CD8-positive, alpha-beta memory T cell (primary cell): ENCODE results near the gene CHMP3. TPM values are rescaled to one million over a fixed set of nuclear protein-coding genes. Genes with fewer than 3 reads are reported as not detected.
A peak's percentile ranks its signal among the peaks of the same experiment; 100 is the strongest.

ENCODE experiments used
- CTCF ChIA-PET: fragments of 350-600 bp; sonication (Branson Sonifier 250); formaldehyde crosslinking; loops from one replicate; lab custom pipeline; 2021; ENCODE audit warnings: antibody characterized with exemption; lab: Charles Lee
- POLR2A ChIA-PET: fragments of 350-600 bp; sonication (Branson Sonifier 250); formaldehyde crosslinking; loops from one replicate; lab custom pipeline; 2021; ENCODE audit warnings: antibody characterized with exemption; lab: Charles Lee
- DNase-seq, 5 donors: peaks; one replicate each; pipeline versions ENCODE4 v3.0.0 to v3.0.0-alpha.2; 2020 to 2022; ENCODE audit warnings: mixed read lengths in 1 of 5
- H3K27ac ChIP-seq: one replicate; pipeline ENCODE4 v1.7.0; 2013; ENCODE audit warnings: low read depth, mild to moderate bottlenecking, low read length, moderate library complexity
- H3K27me3 ChIP-seq: 2 replicates; pipeline ENCODE4 v1.7.0; 2013; ENCODE audit warnings: low read length, mild to moderate bottlenecking; ENCODE audit not compliant: insufficient read depth, poor library complexity, severe bottlenecking
- H3K36me3 ChIP-seq: 2 replicates; pipeline ENCODE4 v1.7.0; 2013; ENCODE audit warnings: mild to moderate bottlenecking, low read length, moderate library complexity; ENCODE audit not compliant: insufficient read depth
- H3K4me1 ChIP-seq: 2 replicates; pipeline ENCODE4 v1.7.0; 2013; ENCODE audit warnings: mild to moderate bottlenecking, low read length, moderate library complexity; ENCODE audit not compliant: insufficient read depth
- H3K4me3 ChIP-seq: 2 replicates; pipeline ENCODE4 v1.7.0; 2013; ENCODE audit warnings: mild to moderate bottlenecking, low read length
- H3K9me3 ChIP-seq: 2 replicates; pipeline ENCODE4 v1.7.0; 2013; ENCODE audit warnings: mild to moderate bottlenecking, low read length
- H3K27ac Mint-ChIP-seq, 8 donors: one replicate each; pipeline ENCODE4 v1.8.0; 2020 to 2021; ENCODE audit warnings: mixed read lengths in 8 of 8, mild to moderate bottlenecking in 6 of 8, inconsistent platforms in 3 of 8, moderate library complexity in 3 of 8
- H3K27me3 Mint-ChIP-seq, 2 donors: one replicate each; pipeline ENCODE4 v1.8.0; 2020 to 2021; ENCODE audit warnings: mixed read lengths in 2 of 2, mild to moderate bottlenecking in 1 of 2, moderate library complexity in 1 of 2
- H3K36me3 Mint-ChIP-seq, 3 donors: one replicate each; pipeline ENCODE4 v1.8.0; 2020 to 2021; ENCODE audit warnings: mixed read lengths in 3 of 3, inconsistent platforms in 1 of 3, mild to moderate bottlenecking in 1 of 3
- H3K4me1 Mint-ChIP-seq, 3 donors: one replicate each; pipeline ENCODE4 v1.8.0; 2020 to 2021; ENCODE audit warnings: mixed read lengths in 3 of 3, inconsistent platforms in 1 of 3, mild to moderate bottlenecking in 1 of 3
- H3K4me3 Mint-ChIP-seq, 7 donors: one replicate each; pipeline ENCODE4 v1.8.0; 2020 to 2021; ENCODE audit warnings: mixed read lengths in 7 of 7, mild to moderate bottlenecking in 6 of 7, moderate library complexity in 4 of 7, inconsistent platforms in 2 of 7
- H3K9me3 Mint-ChIP-seq, 5 donors: one replicate each; pipeline ENCODE4 v1.8.0; 2020 to 2022; ENCODE audit warnings: mixed read lengths in 5 of 5, mild to moderate bottlenecking in 3 of 5, moderate library complexity in 2 of 5, inconsistent platforms in 1 of 5
- polyA plus RNA-seq: library from polyadenylated mRNA; unstranded; fragments of 300-500 nt; fragmentation: Illumina TruSeq; gene quantifications from one replicate; pipeline ENCODE4 v1.2.3, GENCODE V29; 2021
- total RNA-seq, 2 experiments: library from RNA; stranded (reverse); gene quantifications; one replicate each; pipeline ENCODE4 v1.2.3, GENCODE V29; 2021

The CHMP3 gene
- total and polyA plus RNA-seq, 3 experiments from 2014 or later, result 51.7 to 70.1 (median 58.9) TPM

- Histone ChIP-seq H3K36me3 (no peaks in the 10 kb centered on the region), H3K27me3 (no peaks in the 10 kb centered on the region), H3K4me3 (no peak overlapping the region), H3K4me1 (no peaks in the 10 kb centered on the region), H3K9me3 (no peaks in the 10 kb centered on the region), H3K27ac (no peak overlapping the region)
- H3K36me3 Mint-ChIP-seq, result peaks cover 21 to 30% (median 22%) of the 10 kb centered on the region in 3 donors
- H3K4me1 Mint-ChIP-seq, result peaks cover 9 to 18% (median 11%) of the 10 kb centered on the region in 3 donors
- no peak overlapping the region for H3K27ac Mint-ChIP-seq
- DNase-seq, result no peak
- ChIA-PET CTCF (interaction anchor here (2.2 kb wide), 1 partner anchor 24 kb away, joined by 6 read pairs; no protein-coding TSS in a partner anchor), POLR2A (no interaction called here)
- H3K4me3 Mint-ChIP-seq, result no peak overlapping the region
- no peaks in the 10 kb centered on the region for H3K27me3 Mint-ChIP-seq
- H3K9me3 Mint-ChIP-seq, result peaks cover 0 to 3% (median 0%) of the 10 kb centered on the region in 5 donors
These were observed 20.4 kb downstream of the CHMP3 start for GRCh38 chr2:86542814-86543213.

GRCh38 chr2:86541334-86541733 lies 21.9 kb downstream of the CHMP3 start:
- Mint-ChIP-seq H3K9me3 (no peaks in the 10 kb centered on the region), H3K4me1 (peaks cover 3 to 15% (median 9%) of the 10 kb centered on the region in 3 donors), H3K27ac (peak overlapping the region in 1 of 8 donors; percentile 28), H3K36me3 (peaks cover 13 to 19% (median 18%) of the 10 kb centered on the region in 3 donors), H3K27me3 (no peaks in the 10 kb centered on the region), H3K4me3 (no peak overlapping the region)
- Histone ChIP-seq H3K9me3 (no peaks in the 10 kb centered on the region), H3K4me3 (no peak overlapping the region), H3K27ac (no peak overlapping the region), H3K4me1 (no peaks in the 10 kb centered on the region), H3K36me3 (no peaks in the 10 kb centered on the region), H3K27me3 (no peaks in the 10 kb centered on the region)
- no peak for DNase-seq
- ChIA-PET CTCF (interaction anchor here (1.4 to 2.2 kb wide), 2 partner anchors 11 to 23 kb away, joined by 3 to 6 read pairs; no protein-coding TSS in a partner anchor), POLR2A (no interaction called here)

- Histone ChIP-seq H3K27me3 (no peaks in the 10 kb centered on the region), H3K27ac (no peak overlapping the region), H3K4me1 (peaks cover 5% of the 10 kb centered on the region), H3K9me3 (peaks cover 7% of the 10 kb centered on the region), H3K4me3 (no peak overlapping the region), H3K36me3 (no peaks in the 10 kb centered on the region)
- DNase-seq, result no peak
- Mint-ChIP-seq H3K36me3 (peaks cover 15 to 23% (median 18%) of the 10 kb centered on the region in 3 donors), H3K9me3 (peaks cover 0 to 8% (median 6%) of the 10 kb centered on the region in 5 donors), H3K27me3 (no peaks in the 10 kb centered on the region), H3K4me3 (peak overlapping the region in 1 of 7 donors; percentile 5), H3K27ac (peak overlapping the region in 2 of 8 donors; percentile 16 to 47), H3K4me1 (peaks cover 22 to 41% (median 28%) of the 10 kb centered on the region in 3 donors)
- POLR2A ChIA-PET, result no interaction called here
- CTCF ChIA-PET, result no interaction called here
These were observed 29.7 kb downstream of the CHMP3 start for GRCh38 chr2:86533589-86533988.

GRCh38 chr2:86525421-86526340 lies 37.6 kb downstream of the CHMP3 start:
- peaks cover 1% of the 10 kb centered on the region for H3K9me3 ChIP-seq
- Mint-ChIP-seq H3K36me3 (peaks cover 3 to 37% (median 13%) of the 10 kb centered on the region in 3 donors), H3K9me3 (no peaks in the 10 kb centered on the region), H3K4me1 (peaks cover 1 to 7% (median 6%) of the 10 kb centered on the region in 3 donors), H3K4me3 (no peak overlapping the region), H3K27ac (peak overlapping the region in 1 of 8 donors; percentile 63), H3K27me3 (no peaks in the 10 kb centered on the region)
- CTCF ChIA-PET, result no interaction called here
- DNase-seq, result no peak
- no peak overlapping the region for H3K27ac ChIP-seq
- no peak overlapping the region for H3K4me3 ChIP-seq
- H3K4me1 ChIP-seq, result no peaks in the 10 kb centered on the region
- POLR2A ChIA-PET, result no interaction called here
- no peaks in the 10 kb centered on the region for H3K27me3 ChIP-seq
- H3K36me3 ChIP-seq, result no peaks in the 10 kb centered on the region

- H3K27ac ChIP-seq, result no peak overlapping the region
- no peaks in the 10 kb centered on the region for H3K27me3 Mint-ChIP-seq
- DNase-seq, result no peak
- peaks cover 8% of the 10 kb centered on the region for H3K9me3 ChIP-seq
- H3K4me1 ChIP-seq, result no peaks in the 10 kb centered on the region
- H3K36me3 ChIP-seq, result no peaks in the 10 kb centered on the region
- CTCF ChIA-PET, result no interaction called here
- peaks cover 0 to 12% (median 5%) of the 10 kb centered on the region in 5 donors for H3K9me3 Mint-ChIP-seq
- H3K36me3 Mint-ChIP-seq, result peaks cover 3 to 32% (median 5%) of the 10 kb centered on the region in 3 donors
- H3K4me3 Mint-ChIP-seq, result no peak overlapping the region
- H3K27ac Mint-ChIP-seq, result peak overlapping the region in 2 of 8 donors; percentile 11 to 30
- POLR2A ChIA-PET, result no interaction called here
- H3K4me1 Mint-ChIP-seq, result peaks cover 0 to 1% (median 1%) of the 10 kb centered on the region in 3 donors
- H3K4me3 ChIP-seq, result no peak overlapping the region
- H3K27me3 ChIP-seq, result no peaks in the 10 kb centered on the region
These were observed 39.8 kb downstream of the CHMP3 start for GRCh38 chr2:86523491-86523890.

- CTCF ChIA-PET, result no interaction called here
- DNase-seq, result no peak
- peaks cover 3 to 27% (median 4%) of the 10 kb centered on the region in 3 donors for H3K36me3 Mint-ChIP-seq
These were observed 40.5 kb downstream of the CHMP3 start for GRCh38 chr2:86522711-86523110.

GRCh38 chr2:86521922-86522321 lies 41.3 kb downstream of the CHMP3 start:
- peaks cover 3 to 22% (median 4%) of the 10 kb centered on the region in 3 donors for H3K36me3 Mint-ChIP-seq
- CTCF ChIA-PET, result no interaction called here
- Histone ChIP-seq H3K4me3 (no peak overlapping the region), H3K9me3 (peaks cover 8% of the 10 kb centered on the region), H3K4me1 (no peaks in the 10 kb centered on the region), H3K36me3 (no peaks in the 10 kb centered on the region), H3K27me3 (no peaks in the 10 kb centered on the region), H3K27ac (no peak overlapping the region)
- peaks cover 0 to 4% (median 1%) of the 10 kb centered on the region in 3 donors for H3K4me1 Mint-ChIP-seq
- H3K27me3 Mint-ChIP-seq, result no peaks in the 10 kb centered on the region
- H3K4me3 Mint-ChIP-seq, result no peak overlapping the region
- H3K27ac Mint-ChIP-seq, result no peak overlapping the region
- peaks cover 0 to 12% (median 5%) of the 10 kb centered on the region in 5 donors for H3K9me3 Mint-ChIP-seq
- POLR2A ChIA-PET, result no interaction called here
- no peak for DNase-seq

More at GRCh38 chr2:86522711-86523110, 40.5 kb downstream of the CHMP3 start:
- POLR2A ChIA-PET, result no interaction called here
- Histone ChIP-seq H3K4me3 (no peak overlapping the region), H3K9me3 (peaks cover 8% of the 10 kb centered on the region), H3K36me3 (no peaks in the 10 kb centered on the region), H3K27me3 (no peaks in the 10 kb centered on the region), H3K27ac (no peak overlapping the region), H3K4me1 (no peaks in the 10 kb centered on the region)
- Mint-ChIP-seq H3K27ac (no peak overlapping the region), H3K27me3 (no peaks in the 10 kb centered on the region), H3K9me3 (peaks cover 0 to 12% (median 5%) of the 10 kb centered on the region in 5 donors), H3K4me1 (peaks cover 0 to 4% (median 1%) of the 10 kb centered on the region in 3 donors), H3K4me3 (no peak overlapping the region)

- no peaks in the 10 kb centered on the region for H3K27me3 Mint-ChIP-seq
- POLR2A ChIA-PET, result no interaction called here
These were observed 43.1 kb downstream of the CHMP3 start for GRCh38 chr2:86520153-86520552.

More at GRCh38 chr2:86520153-86520552, 43.1 kb downstream of the CHMP3 start:
- peaks cover 0 to 4% (median 3%) of the 10 kb centered on the region in 3 donors for H3K4me1 Mint-ChIP-seq
- Histone ChIP-seq H3K9me3 (peaks cover 8% of the 10 kb centered on the region), H3K4me3 (no peak overlapping the region), H3K27me3 (no peaks in the 10 kb centered on the region), H3K36me3 (no peaks in the 10 kb centered on the region), H3K27ac (no peak overlapping the region), H3K4me1 (no peaks in the 10 kb centered on the region)
- H3K9me3 Mint-ChIP-seq, result peaks cover 0 to 12% (median 5%) of the 10 kb centered on the region in 5 donors
- CTCF ChIA-PET, result no interaction called here
- peaks cover 0 to 12% (median 3%) of the 10 kb centered on the region in 3 donors for H3K36me3 Mint-ChIP-seq
- H3K27ac Mint-ChIP-seq, result peak overlapping the region in 2 of 8 donors; percentile 7 to 71
- no peak for DNase-seq
- no peak overlapping the region for H3K4me3 Mint-ChIP-seq
